ENCODE measurements around the gene MZB1. TPM values are rescaled to one million over a fixed set of nuclear protein-coding genes. Genes with fewer than 3 reads are reported as not detected.

The MZB1 gene
- polyA plus RNA-seq, 1 donor from 2014 or later = not detected

DNA sequence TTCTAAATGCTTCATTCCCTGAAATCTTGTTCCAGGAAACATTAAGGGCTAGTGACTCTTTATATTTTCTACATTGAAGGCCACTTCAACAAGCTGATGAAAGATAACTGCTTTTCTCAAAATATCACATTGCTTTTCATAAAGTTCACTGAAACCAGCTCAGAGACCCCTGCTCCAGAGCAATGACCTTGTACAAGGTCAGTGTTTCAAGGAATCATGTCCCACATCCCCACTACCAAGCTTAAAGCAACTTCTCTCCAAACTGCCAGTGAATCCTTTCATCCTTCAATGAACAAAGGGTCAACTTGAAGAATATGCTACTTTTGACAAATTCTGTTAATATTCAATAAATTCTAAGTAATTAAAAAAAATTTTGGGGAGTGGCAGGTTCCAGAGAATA is 26.2 kb upstream of the MZB1 start:
- Histone ChIP-seq H2AFZ (ENCODE audit: low read depth, low read length) (no peak overlapping the region), H3K27ac (ENCODE audit: low read length) (no peak overlapping the region), H4K20me1 (ENCODE audit: insufficient read depth) (no peaks in the 10 kb centered on the region), H3K4me2 (ENCODE audit: low read length) (no peak overlapping the region), H3K9me3 (ENCODE audit: low read length) (no peaks in the 10 kb centered on the region), H3K9me2 (ENCODE audit: insufficient read depth, low read length) (no peaks in the 10 kb centered on the region), H3K79me2 (replicated peaks; ENCODE audit: insufficient read depth, low read length) (no peaks in the 10 kb centered on the region), H3F3A (ENCODE audit: insufficient read depth, low read length, poor library complexity, severe bottlenecking) (no peaks in the 10 kb centered on the region), H3K4me3 (ENCODE audit: low read length) (no peak overlapping the region), H3K9ac (ENCODE audit: low read length) (no peak overlapping the region), H3K36me3 (ENCODE audit: insufficient read depth, low read length) (peaks cover 4% of the 10 kb centered on the region), H3K27me3 (ENCODE audit: insufficient read depth, low read depth, low read length) (no peaks in the 10 kb centered on the region)
- TF ChIP-seq TAF1 (IDR thresholded peaks at IDR 0.05; ENCODE audit: low read depth) = no peak
- no peak for TF ChIP-seq EZH2 (IDR thresholded peaks at IDR 0.05; ENCODE audit: borderline replicate concordance, insufficient read depth, low read length, poor library complexity, severe bottlenecking)
- no peak for TF ChIP-seq SMC3 (conservative IDR thresholded peaks at IDR 0.05; ENCODE audit: poor library complexity)
- no peak for TF ChIP-seq EP300 (conservative IDR thresholded peaks at IDR 0.05; ENCODE audit: poor library complexity, severe bottlenecking)
- no peak for TF ChIP-seq RAD21 (conservative IDR thresholded peaks at IDR 0.05)
- no peak for TF ChIP-seq POLR2AphosphoS5 (IDR thresholded peaks at IDR 0.05)
- no peak for TF ChIP-seq REST (IDR thresholded peaks at IDR 0.05; ENCODE audit: borderline replicate concordance)
- no peak for TF ChIP-seq CTCF (IDR thresholded peaks at IDR 0.05; ENCODE audit: poor library complexity, severe bottlenecking)
- TF ChIP-seq MXI1 (conservative IDR thresholded peaks at IDR 0.05; ENCODE audit: poor library complexity, severe bottlenecking) = no peak

- Histone ChIP-seq H4K20me1 (ENCODE audit: insufficient read depth) (no peaks in the 10 kb centered on the region), H3K79me2 (replicated peaks; ENCODE audit: insufficient read depth, low read length) (no peaks in the 10 kb centered on the region), H3K36me3 (ENCODE audit: insufficient read depth, low read length) (peaks cover 4% of the 10 kb centered on the region), H3K4me3 (ENCODE audit: low read length) (no peak overlapping the region), H3K9me3 (ENCODE audit: low read length) (no peaks in the 10 kb centered on the region), H3K27ac (ENCODE audit: low read length) (no peak overlapping the region), H3K27me3 (ENCODE audit: insufficient read depth, low read depth, low read length) (no peaks in the 10 kb centered on the region), H3F3A (ENCODE audit: insufficient read depth, low read length, poor library complexity, severe bottlenecking) (no peaks in the 10 kb centered on the region), H3K9me2 (ENCODE audit: insufficient read depth, low read length) (no peaks in the 10 kb centered on the region), H2AFZ (ENCODE audit: low read depth, low read length) (no peak overlapping the region), H3K4me2 (ENCODE audit: low read length) (no peak overlapping the region), H3K9ac (ENCODE audit: low read length) (no peak overlapping the region)
- TF ChIP-seq CTCF (IDR thresholded peaks at IDR 0.05; ENCODE audit: poor library complexity, severe bottlenecking) (no peak), SMC3 (conservative IDR thresholded peaks at IDR 0.05; ENCODE audit: poor library complexity) (no peak), EP300 (conservative IDR thresholded peaks at IDR 0.05; ENCODE audit: poor library complexity, severe bottlenecking) (no peak), TAF1 (IDR thresholded peaks at IDR 0.05; ENCODE audit: low read depth) (no peak), EZH2 (IDR thresholded peaks at IDR 0.05; ENCODE audit: borderline replicate concordance, insufficient read depth, low read length, poor library complexity, severe bottlenecking) (no peak), RAD21 (conservative IDR thresholded peaks at IDR 0.05) (no peak), POLR2AphosphoS5 (IDR thresholded peaks at IDR 0.05) (no peak), REST (IDR thresholded peaks at IDR 0.05; ENCODE audit: borderline replicate concordance) (no peak), MXI1 (conservative IDR thresholded peaks at IDR 0.05; ENCODE audit: poor library complexity, severe bottlenecking) (no peak)
Observed at GRCh38 chr5:139415221-139415861, 25.6 kb upstream of the MZB1 start.

Data from neural cell (in vitro differentiated cells).